Measurements from ENCODE around the gene URM1. TPM values are rescaled to one million over a fixed set of nuclear protein-coding genes. Genes with fewer than 3 reads are reported as not detected.

The URM1 gene
- total RNA-seq, 1 donor from 2014 or later: 37.5 TPM

- no peaks in the 10 kb centered on the region for H3K4me1 ChIP-seq
- H3K4me3 ChIP-seq: no peak overlapping the region
- H3K27ac ChIP-seq: no peak overlapping the region
- DNase-seq (ENCODE audit: low spot score in 2 of 2): no peak
- H3K36me3 ChIP-seq: peaks cover 22 to 45% of the 10 kb centered on the region in 2 donors
- TF ChIP-seq CTCF (IDR thresholded peaks at IDR 0.05): no peak
- intact Hi-C loops (cut with DNase I): no loop called here
- no peaks in the 10 kb centered on the region for H3K27me3 ChIP-seq
- H3K9me3 ChIP-seq: no peaks in the 10 kb centered on the region
Observed at GRCh38 chr9:128392302-128393144, 21.3 kb downstream of the URM1 start.

- H3K4me1 ChIP-seq: no peaks in the 10 kb centered on the region
- no peaks in the 10 kb centered on the region for H3K27me3 ChIP-seq
- intact Hi-C loops (cut with DNase I): no loop called here
- H3K4me3 ChIP-seq: no peak overlapping the region
- no peak for TF ChIP-seq CTCF (IDR thresholded peaks at IDR 0.05)
- no peak overlapping the region for H3K27ac ChIP-seq
- DNase-seq (ENCODE audit: low spot score in 2 of 2): no peak
- no peaks in the 10 kb centered on the region for H3K9me3 ChIP-seq
- H3K36me3 ChIP-seq: peaks cover 18 to 37% of the 10 kb centered on the region in 2 donors
Observed at GRCh38 chr9:128393145-128393775, 22.1 kb downstream of the URM1 start.

GRCh38 chr9:128393970-128394369, 22.8 kb downstream of the URM1 start:
- H3K27ac ChIP-seq: no peak overlapping the region
- TF ChIP-seq CTCF (IDR thresholded peaks at IDR 0.05): no peak
- no peak for DNase-seq (ENCODE audit: low spot score in 2 of 2)
- no peaks in the 10 kb centered on the region for H3K4me1 ChIP-seq
- peaks cover 12 to 30% of the 10 kb centered on the region in 2 donors for H3K36me3 ChIP-seq
- H3K9me3 ChIP-seq: no peaks in the 10 kb centered on the region
- no peaks in the 10 kb centered on the region for H3K27me3 ChIP-seq
- intact Hi-C loops (cut with DNase I): no loop called here
- no peak overlapping the region for H3K4me3 ChIP-seq

- no peaks in the 10 kb centered on the region for H3K27me3 ChIP-seq
- intact Hi-C loops (cut with DNase I): no loop called here
- TF ChIP-seq CTCF (IDR thresholded peaks at IDR 0.05): no peak
Observed at GRCh38 chr9:128394379-128395168, 23.4 kb downstream of the URM1 start.

GRCh38 chr9:128396970-128397613, 25.9 kb downstream of the URM1 start:
- Histone ChIP-seq H3K9me3 (no peaks in the 10 kb centered on the region), H3K27ac (no peak overlapping the region), H3K4me3 (peak overlapping the region in 1 of 2 donors; percentile 22), H3K4me1 (no peaks in the 10 kb centered on the region), H3K36me3 (peaks cover 5 to 8% of the 10 kb centered on the region in 2 donors), H3K27me3 (no peaks in the 10 kb centered on the region)
- no peak for TF ChIP-seq CTCF (IDR thresholded peaks at IDR 0.05)
- DNase-seq (ENCODE audit: low spot score in 2 of 2): no peak
- intact Hi-C loops (cut with DNase I): no loop called here

More at GRCh38 chr9:128394379-128395168, 23.4 kb downstream of the URM1 start:
- Histone ChIP-seq H3K9me3 (no peaks in the 10 kb centered on the region), H3K4me1 (no peaks in the 10 kb centered on the region), H3K27ac (no peak overlapping the region), H3K4me3 (no peak overlapping the region), H3K36me3 (peaks cover 6 to 24% of the 10 kb centered on the region in 2 donors)
- no peak for DNase-seq (ENCODE audit: low spot score in 2 of 2)

Measured in ascending aorta (tissue), 2 donors.